Measurements from ENCODE around the gene PALLD.

- TF ChIP-seq, protein P1, sequence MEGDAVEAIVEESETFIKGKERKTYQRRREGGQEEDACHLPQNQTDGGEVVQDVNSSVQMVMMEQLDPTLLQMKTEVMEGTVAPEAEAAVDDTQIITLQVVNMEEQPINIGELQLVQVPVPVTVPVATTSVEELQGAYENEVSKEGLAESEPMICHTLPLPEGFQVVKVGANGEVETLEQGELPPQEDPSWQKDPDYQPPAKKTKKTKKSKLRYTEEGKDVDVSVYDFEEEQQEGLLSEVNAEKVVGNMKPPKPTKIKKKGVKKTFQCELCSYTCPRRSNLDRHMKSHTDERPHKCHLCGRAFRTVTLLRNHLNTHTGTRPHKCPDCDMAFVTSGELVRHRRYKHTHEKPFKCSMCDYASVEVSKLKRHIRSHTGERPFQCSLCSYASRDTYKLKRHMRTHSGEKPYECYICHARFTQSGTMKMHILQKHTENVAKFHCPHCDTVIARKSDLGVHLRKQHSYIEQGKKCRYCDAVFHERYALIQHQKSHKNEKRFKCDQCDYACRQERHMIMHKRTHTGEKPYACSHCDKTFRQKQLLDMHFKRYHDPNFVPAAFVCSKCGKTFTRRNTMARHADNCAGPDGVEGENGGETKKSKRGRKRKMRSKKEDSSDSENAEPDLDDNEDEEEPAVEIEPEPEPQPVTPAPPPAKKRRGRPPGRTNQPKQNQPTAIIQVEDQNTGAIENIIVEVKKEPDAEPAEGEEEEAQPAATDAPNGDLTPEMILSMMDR (IDR thresholded peaks at IDR 0.05), result no peak
- no peak for TF ChIP-seq POLR2A (IDR thresholded peaks at IDR 0.05)
Measured at GRCh38 chr4:168844353-168845049, 347.6 kb downstream of the PALLD start.

Data from testis (tissue), 2 donors.